HepG2 (cell line): ENCODE data around the gene MTCL1. TPM values are rescaled to one million over a fixed set of nuclear protein-coding genes. Genes with fewer than 3 reads are reported as not detected.

Source experiments
- ATAC-seq: fragments of 200-7000 bp; cut with Tn5 transposase; 3 replicates; pipeline ENCODE4 v1.9.1; 2020; ENCODE audit warnings: mild to moderate bottlenecking, moderate library complexity
- BruUV-seq: library from RNA; stranded (reverse); fragments of 400-500 nt; replicated peaks from 2 replicates; lab custom pipeline; 2021; lab: Mats Ljungman, UMichigan
- CTCF ChIA-PET: fragments of 300-600 bp; formaldehyde crosslinking; extraction: SDS; loops from one replicate; lab custom pipeline; 2021; ENCODE audit warnings: low total read pairs, inconsistent platforms, low intra/inter-chr PET ratio; lab: Yijun Ruan, JAX
- POLR2A ChIA-PET: fragments of 350-600 bp; sonication (Branson Sonifier 250); formaldehyde crosslinking; loops from one replicate; lab custom pipeline; 2020; ENCODE audit warnings: antibody characterized with exemption, inconsistent platforms; lab: Yijun Ruan, JAX
- DNase-seq: peaks from one replicate; pipeline ENCODE4 v3.0.0-alpha.2; 2015; ENCODE audit warnings: low spot score
- FAIRE-seq: peaks from 3 replicates; lab custom pipeline; 2011; peaks lifted over from hg19 to GRCh38; lab: Jason Lieb, UNC
- H2AFZ ChIP-seq: one replicate; pipeline ENCODE4 v1.6.1; 2011; ENCODE audit warnings: low read length, inconsistent platforms
- H3K27ac ChIP-seq: fragments of 300-600 bp; 3 replicates; pipeline ENCODE4 v1.8.0; 2011; ENCODE audit warnings: mixed run types, mild to moderate bottlenecking, mixed read lengths, low read length, inconsistent platforms; ENCODE audit not compliant: insufficient read depth; ENCODE audit errors: extremely low read length
- H3K27me3 ChIP-seq, 2 experiments: fragments of 200-600 bp in 1 of 2; 2 replicates in 1 of 2; 3 replicates in 1 of 2; pipeline versions ENCODE4 v1.6.0 to v1.8.0; 2011; ENCODE audit warnings: low read length in 2 of 2, mild to moderate bottlenecking in 2 of 2, moderate library complexity in 2 of 2, inconsistent platforms in 1 of 2; ENCODE audit not compliant: insufficient read depth in 2 of 2, control insufficient read depth in 1 of 2
- H3K36me3 ChIP-seq, 2 experiments: fragments of 200-600 bp in 1 of 2; replicated peaks in 1 of 2; 2 replicates in 1 of 2; 3 replicates in 1 of 2; pipeline versions ENCODE4 v1.5.1 to v1.8.0; 2011; ENCODE audit warnings: low read length in 2 of 2, inconsistent platforms in 1 of 2; ENCODE audit not compliant: insufficient read depth in 2 of 2, control insufficient read depth in 1 of 2
- H3K4me1 ChIP-seq: 2 replicates; pipeline ENCODE4 v1.5.1; 2012; ENCODE audit warnings: low read length, inconsistent platforms; ENCODE audit not compliant: insufficient read depth
- H3K4me2 ChIP-seq: 2 replicates; pipeline ENCODE4 v1.6.0; 2011; ENCODE audit warnings: low read depth, low read length, inconsistent platforms
- H3K4me3 ChIP-seq, 3 experiments: fragments of 200-600 bp in 1 of 3; sonication (generic), shearing (Covaris generic) in 1 of 3; replicated peaks in 1 of 3; 2 replicates each; pipeline ENCODE4 v1.5.1; 2011 to 2016; ENCODE audit warnings: low read length in 3 of 3, inconsistent platforms in 2 of 3, low read depth in 2 of 3, mild to moderate bottlenecking in 2 of 3, control low read depth in 1 of 3, mixed read lengths in 1 of 3; ENCODE audit not compliant: insufficient read depth in 1 of 3
- H3K79me2 ChIP-seq: one replicate; pipeline ENCODE4 v1.6.1; 2011; ENCODE audit warnings: low read length, inconsistent platforms; ENCODE audit not compliant: insufficient read depth
- H3K9ac ChIP-seq: 2 replicates; pipeline ENCODE4 v1.6.0; 2011; ENCODE audit warnings: mild to moderate bottlenecking, low read depth, low read length, inconsistent platforms; ENCODE audit not compliant: insufficient read depth
- H3K9me3 ChIP-seq: 2 replicates; pipeline ENCODE4 v1.5.1; 2012; ENCODE audit warnings: mild to moderate bottlenecking, low read length
- H4K20me1 ChIP-seq: 2 replicates; pipeline ENCODE4 v1.6.0; 2011; ENCODE audit warnings: inconsistent platforms, mild to moderate bottlenecking, low read length, moderate library complexity; ENCODE audit not compliant: insufficient read depth
- ATF7-NPFF ChIP-seq: sonication (generic); formaldehyde crosslinking; IDR thresholded peaks from 2 replicates; pipeline ENCODE4 v1.8.1; 2023; ENCODE audit warnings: mild to moderate bottlenecking, low read depth, missing genetic modification reagents, moderate library complexity
- MAFF ChIP-seq: IDR thresholded peaks from 2 replicates; pipeline ENCODE4 v1.6.1; 2011; ENCODE audit warnings: low read depth, low read length, improper control_type of control experiment
- RORA ChIP-seq: sonication (generic); formaldehyde crosslinking; IDR thresholded peaks from 2 replicates; pipeline ENCODE4 v1.5.0; 2020; ENCODE audit warnings: mild to moderate bottlenecking, missing genetic modification reagents, moderate library complexity
- SMC3 ChIP-seq: IDR thresholded peaks from 2 replicates; pipeline ENCODE4 v1.6.1; 2011; ENCODE audit warnings: low read length, improper control_type of control experiment
- TERF1 ChIP-seq: sonication (generic); formaldehyde crosslinking; IDR thresholded peaks from 2 replicates; pipeline ENCODE4 v1.8.0; 2022; ENCODE audit warnings: mild to moderate bottlenecking, missing genetic modification reagents, moderate library complexity
- TFDP1 ChIP-seq: IDR thresholded peaks from 2 replicates; pipeline ENCODE4 v1.6.1; 2016; ENCODE audit warnings: missing compliant biosample characterization, missing genetic modification reagents, borderline replicate concordance
- ZNF350 ChIP-seq: sonication (generic); formaldehyde crosslinking; IDR thresholded peaks from 2 replicates; pipeline ENCODE4 v1.4.0; 2020; ENCODE audit warnings: mild to moderate bottlenecking, low read depth, missing genetic modification reagents, borderline replicate concordance
- ZNF572 ChIP-seq: sonication (generic); formaldehyde crosslinking; IDR thresholded peaks from 2 replicates; pipeline ENCODE4 v1.5.1; 2020; ENCODE audit warnings: mild to moderate bottlenecking, missing genetic modification reagents
- WGBS: methylation state at CpG from one replicate; pipeline ENCODE4 v1.1.6; 2017; ENCODE audit warnings: low lambda C conversion rate; 5-methylcytosine and 5-hydroxymethylcytosine counted together
- in situ Hi-C: cut with HindIII; loops from 2 replicates; pipeline ENCODE4 v1.10.0; 2017; ENCODE audit warnings: low pct_unique_long_range_greater_than_20kb; ENCODE audit not compliant: extremely low pct_ligation_motif_present
- intact Hi-C: fragments of 100-400 bp; cut with micrococcal nuclease; formaldehyde crosslinking; loops from one replicate; pipeline ENCODE4 v1.10.0; 2022; ENCODE audit not compliant: unreplicated experiment
- polyA plus RNA-seq, 8 experiments: library from polyadenylated mRNA; depleted of rRNA in 3 of 8; stranded (reverse) in 7 of 8; unstranded in 1 of 8; fragments of >200 nt; fragmentation: Illumina TruSeq in 4 of 8; extraction: Trizol in 4 of 8; gene quantifications; 2 replicates each; pipeline versions ENCODE4 v1.2.1 to v1.2.3, GENCODE V29; 2011 to 2016; ENCODE audit warnings: low read depth in 4 of 8, missing spikeins in 1 of 8, mixed read lengths in 1 of 8; ENCODE audit not compliant: insufficient read depth in 1 of 8
- total RNA-seq, 5 experiments: library from RNA; depleted of rRNA; stranded (reverse); fragments of >200 nt; fragmentation: Illumina TruSeq; extraction: Trizol; gene quantifications; 2 replicates each; pipeline ENCODE4 v1.2.3, GENCODE V29; 2016; ENCODE audit warnings: low read depth in 1 of 5
- TF ChIP-seq, protein P1 (sequence below): sonication (generic); formaldehyde crosslinking; IDR thresholded peaks from 2 replicates; pipeline ENCODE4 v1.8.0; 2022; ENCODE audit warnings: mild to moderate bottlenecking, missing genetic modification reagents, moderate library complexity
- TF ChIP-seq, protein P2 (sequence below): sonication (generic); formaldehyde crosslinking; IDR thresholded peaks from 2 replicates; pipeline ENCODE4 v1.8.1; 2023; ENCODE audit warnings: mild to moderate bottlenecking, moderate library complexity, missing genetic modification reagents
- TF ChIP-seq, protein P3 (sequence below): sonication (generic); formaldehyde crosslinking; IDR thresholded peaks from 2 replicates; pipeline ENCODE4 v1.4.0; 2020; ENCODE audit warnings: missing genetic modification reagents
- TF ChIP-seq, protein P4 (sequence below): fragments of 450-650 bp; IDR thresholded peaks from 2 replicates; pipeline ENCODE4 v1.6.1; 2017; ENCODE audit warnings: mild to moderate bottlenecking

MTCL1 gene
- total and polyA plus RNA-seq, 2 of the 13 experiments (the other 11 are each of a cell fraction or from before 2014, with no cell fraction given) = 3.1 to 3.2 TPM

- H3K4me1 ChIP-seq = no peaks in the 10 kb centered on the region
- H3K27me3 ChIP-seq = peaks cover 0 to 12% of the 10 kb centered on the region in 2 experiments; a peak in 3 of 5 replicates
- CTCF ChIA-PET = no interaction called here
- intact Hi-C loops = no loop called here
- H3K27ac ChIP-seq = no peak overlapping the region
- POLR2A ChIA-PET = no interaction called here
- H3K4me3 ChIP-seq = no peak overlapping the region
- H3K9ac ChIP-seq = no peak overlapping the region
- no peaks in the 10 kb centered on the region for H3K79me2 ChIP-seq
- no peak for ATAC-seq
- WGBS = 73% methylated on average over 7 of the region's 7 CpGs
- no peak overlapping the region for H2AFZ ChIP-seq
- H3K4me2 ChIP-seq = no peak overlapping the region
- FAIRE-seq = no peak
- DNase-seq = no peak
- no peaks in the 10 kb centered on the region for H3K9me3 ChIP-seq
- H4K20me1 ChIP-seq = no peaks in the 10 kb centered on the region
- TF ChIP-seq TFDP1 (no peak), ZNF572 (CRISPR knock-in tag) (no peak), RORA (CRISPR knock-in tag) (no peak), SMC3 (no peak), ZNF350 (CRISPR knock-in tag) (no peak), ATF7-NPFF (CRISPR knock-in tag) (no peak), MAFF (no peak), TERF1 (CRISPR knock-in tag) (no peak)
- TF ChIP-seq, protein P1, sequence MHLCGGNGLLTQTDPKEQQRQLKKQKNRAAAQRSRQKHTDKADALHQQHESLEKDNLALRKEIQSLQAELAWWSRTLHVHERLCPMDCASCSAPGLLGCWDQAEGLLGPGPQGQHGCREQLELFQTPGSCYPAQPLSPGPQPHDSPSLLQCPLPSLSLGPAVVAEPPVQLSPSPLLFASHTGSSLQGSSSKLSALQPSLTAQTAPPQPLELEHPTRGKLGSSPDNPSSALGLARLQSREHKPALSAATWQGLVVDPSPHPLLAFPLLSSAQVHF (CRISPR knock-in tag) = no peak
- TF ChIP-seq, protein P2, sequence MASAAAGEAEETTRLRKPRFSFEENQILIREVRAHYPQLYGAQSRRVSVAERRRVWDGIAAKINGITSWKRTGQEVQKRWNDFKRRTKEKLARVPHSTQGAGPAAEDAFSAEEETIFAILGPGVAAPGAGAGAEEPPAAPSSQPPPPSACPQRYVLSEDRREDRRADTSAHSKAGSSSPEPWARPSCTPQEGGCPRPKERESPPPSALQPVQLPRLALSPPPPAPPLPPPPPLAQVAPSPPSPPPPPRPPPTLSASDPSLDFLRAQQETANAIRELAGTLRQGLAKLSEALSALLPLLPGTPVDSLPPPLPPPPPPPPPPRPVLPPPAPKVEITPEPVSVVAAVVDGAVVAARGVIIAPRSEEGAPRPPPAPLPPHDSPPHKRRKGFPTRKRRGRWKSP (CRISPR knock-in tag) = no peak
- TF ChIP-seq, protein P3, sequence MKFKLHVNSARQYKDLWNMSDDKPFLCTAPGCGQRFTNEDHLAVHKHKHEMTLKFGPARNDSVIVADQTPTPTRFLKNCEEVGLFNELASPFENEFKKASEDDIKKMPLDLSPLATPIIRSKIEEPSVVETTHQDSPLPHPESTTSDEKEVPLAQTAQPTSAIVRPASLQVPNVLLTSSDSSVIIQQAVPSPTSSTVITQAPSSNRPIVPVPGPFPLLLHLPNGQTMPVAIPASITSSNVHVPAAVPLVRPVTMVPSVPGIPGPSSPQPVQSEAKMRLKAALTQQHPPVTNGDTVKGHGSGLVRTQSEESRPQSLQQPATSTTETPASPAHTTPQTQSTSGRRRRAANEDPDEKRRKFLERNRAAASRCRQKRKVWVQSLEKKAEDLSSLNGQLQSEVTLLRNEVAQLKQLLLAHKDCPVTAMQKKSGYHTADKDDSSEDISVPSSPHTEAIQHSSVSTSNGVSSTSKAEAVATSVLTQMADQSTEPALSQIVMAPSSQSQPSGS (CRISPR knock-in tag) = no peak
- TF ChIP-seq, protein P4, sequence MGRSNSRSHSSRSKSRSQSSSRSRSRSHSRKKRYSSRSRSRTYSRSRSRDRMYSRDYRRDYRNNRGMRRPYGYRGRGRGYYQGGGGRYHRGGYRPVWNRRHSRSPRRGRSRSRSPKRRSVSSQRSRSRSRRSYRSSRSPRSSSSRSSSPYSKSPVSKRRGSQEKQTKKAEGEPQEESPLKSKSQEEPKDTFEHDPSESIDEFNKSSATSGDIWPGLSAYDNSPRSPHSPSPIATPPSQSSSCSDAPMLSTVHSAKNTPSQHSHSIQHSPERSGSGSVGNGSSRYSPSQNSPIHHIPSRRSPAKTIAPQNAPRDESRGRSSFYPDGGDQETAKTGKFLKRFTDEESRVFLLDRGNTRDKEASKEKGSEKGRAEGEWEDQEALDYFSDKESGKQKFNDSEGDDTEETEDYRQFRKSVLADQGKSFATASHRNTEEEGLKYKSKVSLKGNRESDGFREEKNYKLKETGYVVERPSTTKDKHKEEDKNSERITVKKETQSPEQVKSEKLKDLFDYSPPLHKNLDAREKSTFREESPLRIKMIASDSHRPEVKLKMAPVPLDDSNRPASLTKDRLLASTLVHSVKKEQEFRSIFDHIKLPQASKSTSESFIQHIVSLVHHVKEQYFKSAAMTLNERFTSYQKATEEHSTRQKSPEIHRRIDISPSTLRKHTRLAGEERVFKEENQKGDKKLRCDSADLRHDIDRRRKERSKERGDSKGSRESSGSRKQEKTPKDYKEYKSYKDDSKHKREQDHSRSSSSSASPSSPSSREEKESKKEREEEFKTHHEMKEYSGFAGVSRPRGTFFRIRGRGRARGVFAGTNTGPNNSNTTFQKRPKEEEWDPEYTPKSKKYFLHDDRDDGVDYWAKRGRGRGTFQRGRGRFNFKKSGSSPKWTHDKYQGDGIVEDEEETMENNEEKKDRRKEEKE = no peak
- in situ Hi-C loops = no loop called here
- no TSS peak for BruUV-seq
- H3K36me3 ChIP-seq = no peaks in the 10 kb centered on the region
Observed at GRCh38 chr18:8684577-8684976, 20.8 kb upstream of the MTCL1 start.
